ENCODE data around the gene UNG.

- TF ChIP-seq MAX (IDR thresholded peaks at IDR 0.05) = no peak
- no peak for TF ChIP-seq TEAD4 (IDR thresholded peaks at IDR 0.05)
- TF ChIP-seq CEBPB (IDR thresholded peaks at IDR 0.05) = no peak
- TF ChIP-seq EGR1 (IDR thresholded peaks at IDR 0.05) = no peak
- TF ChIP-seq YY1 (IDR thresholded peaks at IDR 0.05; ENCODE audit: low read depth) = no peak
- no peak for TF ChIP-seq RAD21 (IDR thresholded peaks at IDR 0.05; ENCODE audit: low read depth)
- no peak for TF ChIP-seq TAF1 (IDR thresholded peaks at IDR 0.05; ENCODE audit: low read depth)
- no peak for TF ChIP-seq NFIC (IDR thresholded peaks at IDR 0.05)
- no peak for TF ChIP-seq TCF12 (IDR thresholded peaks at IDR 0.05; ENCODE audit: low read depth)
Measured at GRCh38 chr12:109088818-109089217, 8.6 kb upstream of the UNG start.

All from Ishikawa (cell line).